Panc1 (cell line): Measurements from ENCODE around the gene TMEM14B.

ENCODE experiments used
- POLR2AphosphoS5 ChIP-seq: IDR thresholded peaks from 2 replicates; pipeline ENCODE4 v1.6.1; 2012; ENCODE audit warnings: mild to moderate bottlenecking, low read depth, low read length, moderate library complexity
- SIN3A ChIP-seq: IDR thresholded peaks from 2 replicates; pipeline ENCODE4 v1.6.1; 2012; ENCODE audit warnings: low read depth, mild to moderate bottlenecking, low read length, moderate library complexity, borderline replicate concordance; ENCODE audit not compliant: insufficient read depth
- TCF7L2 ChIP-seq: IDR thresholded peaks from 2 replicates; pipeline ENCODE4 v1.6.1; 2011; ENCODE audit warnings: mild to moderate bottlenecking, low read depth, low read length, inconsistent platforms
- TF ChIP-seq, protein P1 (sequence below): fragments of 450-650 bp; IDR thresholded peaks from 2 replicates; pipeline ENCODE4 v1.5.1; 2017; ENCODE audit warnings: mild to moderate bottlenecking
- TF ChIP-seq, protein P2 (sequence below), 2 experiments: IDR thresholded peaks; 2 replicates each; pipeline ENCODE4 v1.6.1; 2011 to 2012; ENCODE audit warnings: low read depth in 2 of 2, control low read depth in 1 of 2, low read length in 1 of 2, mild to moderate bottlenecking in 1 of 2, moderate library complexity in 1 of 2; ENCODE audit not compliant: insufficient read depth in 1 of 2

DNA sequence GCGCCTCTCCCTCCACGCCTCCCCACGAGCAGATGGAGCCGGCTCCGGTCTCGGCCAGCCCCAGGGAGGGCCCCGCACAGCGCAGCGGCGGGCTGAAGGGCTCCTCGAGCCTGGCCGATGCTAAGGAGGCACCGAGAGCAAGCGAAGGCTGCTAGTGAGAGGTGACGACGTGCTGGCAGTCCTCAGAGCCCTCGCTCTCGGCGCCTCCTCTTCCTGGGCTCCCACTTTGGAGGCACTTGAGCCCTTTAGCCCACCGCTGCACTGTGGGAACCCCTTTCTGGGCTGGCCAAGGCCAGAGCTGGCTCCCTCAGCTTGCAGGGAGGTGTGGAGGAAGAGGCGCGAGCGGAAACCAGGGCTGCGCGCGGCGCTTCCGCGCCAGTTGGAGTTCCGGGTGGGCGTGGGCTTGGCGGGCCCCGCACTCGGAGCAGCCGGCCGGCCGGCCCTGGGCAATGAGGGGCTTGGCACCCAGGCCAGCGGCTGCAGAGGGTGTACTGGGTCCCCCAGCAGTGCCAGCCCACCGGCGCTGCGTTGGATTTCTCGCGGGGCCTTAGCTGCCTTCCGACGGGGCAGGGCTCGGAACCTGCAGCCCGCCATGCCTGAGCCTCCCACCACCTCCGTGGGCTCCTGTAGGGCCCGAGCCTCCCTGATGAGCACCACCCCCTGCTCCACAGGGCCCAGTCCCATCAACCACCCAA, 27.2 kb upstream of the TMEM14B start:
- TF ChIP-seq, protein P1, sequence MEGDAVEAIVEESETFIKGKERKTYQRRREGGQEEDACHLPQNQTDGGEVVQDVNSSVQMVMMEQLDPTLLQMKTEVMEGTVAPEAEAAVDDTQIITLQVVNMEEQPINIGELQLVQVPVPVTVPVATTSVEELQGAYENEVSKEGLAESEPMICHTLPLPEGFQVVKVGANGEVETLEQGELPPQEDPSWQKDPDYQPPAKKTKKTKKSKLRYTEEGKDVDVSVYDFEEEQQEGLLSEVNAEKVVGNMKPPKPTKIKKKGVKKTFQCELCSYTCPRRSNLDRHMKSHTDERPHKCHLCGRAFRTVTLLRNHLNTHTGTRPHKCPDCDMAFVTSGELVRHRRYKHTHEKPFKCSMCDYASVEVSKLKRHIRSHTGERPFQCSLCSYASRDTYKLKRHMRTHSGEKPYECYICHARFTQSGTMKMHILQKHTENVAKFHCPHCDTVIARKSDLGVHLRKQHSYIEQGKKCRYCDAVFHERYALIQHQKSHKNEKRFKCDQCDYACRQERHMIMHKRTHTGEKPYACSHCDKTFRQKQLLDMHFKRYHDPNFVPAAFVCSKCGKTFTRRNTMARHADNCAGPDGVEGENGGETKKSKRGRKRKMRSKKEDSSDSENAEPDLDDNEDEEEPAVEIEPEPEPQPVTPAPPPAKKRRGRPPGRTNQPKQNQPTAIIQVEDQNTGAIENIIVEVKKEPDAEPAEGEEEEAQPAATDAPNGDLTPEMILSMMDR = no peak
- TF ChIP-seq TCF7L2 (no peak), POLR2AphosphoS5 (no peak), SIN3A (no peak)
- TF ChIP-seq, protein P2, sequence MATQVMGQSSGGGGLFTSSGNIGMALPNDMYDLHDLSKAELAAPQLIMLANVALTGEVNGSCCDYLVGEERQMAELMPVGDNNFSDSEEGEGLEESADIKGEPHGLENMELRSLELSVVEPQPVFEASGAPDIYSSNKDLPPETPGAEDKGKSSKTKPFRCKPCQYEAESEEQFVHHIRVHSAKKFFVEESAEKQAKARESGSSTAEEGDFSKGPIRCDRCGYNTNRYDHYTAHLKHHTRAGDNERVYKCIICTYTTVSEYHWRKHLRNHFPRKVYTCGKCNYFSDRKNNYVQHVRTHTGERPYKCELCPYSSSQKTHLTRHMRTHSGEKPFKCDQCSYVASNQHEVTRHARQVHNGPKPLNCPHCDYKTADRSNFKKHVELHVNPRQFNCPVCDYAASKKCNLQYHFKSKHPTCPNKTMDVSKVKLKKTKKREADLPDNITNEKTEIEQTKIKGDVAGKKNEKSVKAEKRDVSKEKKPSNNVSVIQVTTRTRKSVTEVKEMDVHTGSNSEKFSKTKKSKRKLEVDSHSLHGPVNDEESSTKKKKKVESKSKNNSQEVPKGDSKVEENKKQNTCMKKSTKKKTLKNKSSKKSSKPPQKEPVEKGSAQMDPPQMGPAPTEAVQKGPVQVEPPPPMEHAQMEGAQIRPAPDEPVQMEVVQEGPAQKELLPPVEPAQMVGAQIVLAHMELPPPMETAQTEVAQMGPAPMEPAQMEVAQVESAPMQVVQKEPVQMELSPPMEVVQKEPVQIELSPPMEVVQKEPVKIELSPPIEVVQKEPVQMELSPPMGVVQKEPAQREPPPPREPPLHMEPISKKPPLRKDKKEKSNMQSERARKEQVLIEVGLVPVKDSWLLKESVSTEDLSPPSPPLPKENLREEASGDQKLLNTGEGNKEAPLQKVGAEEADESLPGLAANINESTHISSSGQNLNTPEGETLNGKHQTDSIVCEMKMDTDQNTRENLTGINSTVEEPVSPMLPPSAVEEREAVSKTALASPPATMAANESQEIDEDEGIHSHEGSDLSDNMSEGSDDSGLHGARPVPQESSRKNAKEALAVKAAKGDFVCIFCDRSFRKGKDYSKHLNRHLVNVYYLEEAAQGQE (IDR thresholded peaks at IDR 0.05; ENCODE audit: insufficient read depth in 1 of 2, low read depth in 2 of 2, low read length in 1 of 2) = no peak
